Suprapubic skin (tissue), 4 donors: Measurements from ENCODE around the gene FZD1.

ENCODE experiments used
- CTCF ChIP-seq, 2 donors: fragments of 200-600 bp in 1 of 2; fragments of 450-650 bp in 1 of 2; sonication (generic) in 1 of 2; IDR thresholded peaks; one replicate each; pipeline ENCODE4 v1.5.1; 2016 to 2019; ENCODE audit warnings: antibody characterized with exemption in 2 of 2, mild to moderate bottlenecking in 1 of 2, moderate library complexity in 1 of 2
- EP300 ChIP-seq: sonication (generic); formaldehyde crosslinking; IDR thresholded peaks from one replicate; pipeline ENCODE4 v1.6.1; 2017; ENCODE audit warnings: antibody characterized with exemption
- POLR2A ChIP-seq, 2 donors: fragments of 450-650 bp; IDR thresholded peaks; one replicate each; pipeline ENCODE4 v1.6.1; 2017; ENCODE audit warnings: antibody characterized with exemption in 2 of 2, mild to moderate bottlenecking in 2 of 2, moderate library complexity in 2 of 2
- POLR2AphosphoS5 ChIP-seq, 3 donors: sonication (generic); formaldehyde crosslinking; IDR thresholded peaks; one replicate each; pipeline ENCODE4 v1.6.1; 2017; ENCODE audit warnings: antibody characterized with exemption in 3 of 3

- TF ChIP-seq CTCF (IDR thresholded peaks at IDR 0.05) (no peak), POLR2A (IDR thresholded peaks at IDR 0.05) (no peak), POLR2AphosphoS5 (IDR thresholded peaks at IDR 0.05) (no peak), EP300 (no peak)
Observed at GRCh38 chr7:91235211-91235832, 28.9 kb upstream of the FZD1 start.
